H9 (cell line): ENCODE results near the gene AFAP1. TPM values are rescaled to one million over a fixed set of nuclear protein-coding genes. Genes with fewer than 3 reads are reported as not detected.
A peak's percentile ranks its signal among the peaks of the same experiment; 100 is the strongest.

ENCODE experiments used
- DNase-seq: peaks from one replicate; pipeline ENCODE4 v3.0.0-alpha.2; 2017
- H2AFZ ChIP-seq: one replicate; pipeline ENCODE4 v1.6.1; 2013; ENCODE audit warnings: mild to moderate bottlenecking, low read length, control low read depth, moderate library complexity
- H2AK5ac ChIP-seq: 2 replicates; pipeline ENCODE4 v1.6.1; 2013; ENCODE audit warnings: low read length, control low read depth, mixed read lengths; ENCODE audit not compliant: insufficient read length
- H2BK120ac ChIP-seq: one replicate; pipeline ENCODE4 v1.6.1; 2013; ENCODE audit warnings: low read depth, mild to moderate bottlenecking, low read length, control low read depth, inconsistent platforms; ENCODE audit not compliant: poor library complexity, severe bottlenecking
- H2BK12ac ChIP-seq: 2 replicates; pipeline ENCODE4 v1.6.1; 2013; ENCODE audit warnings: low read length, control low read depth, mixed read lengths, low read depth; ENCODE audit not compliant: insufficient read length
- H2BK15ac ChIP-seq: 2 replicates; pipeline ENCODE4 v1.6.1; 2013; ENCODE audit warnings: low read depth, low read length, control low read depth
- H2BK20ac ChIP-seq: one replicate; pipeline ENCODE4 v1.6.1; 2013; ENCODE audit warnings: low read depth, mild to moderate bottlenecking, low read length, control low read depth, inconsistent platforms; ENCODE audit not compliant: poor library complexity, severe bottlenecking
- H2BK5ac ChIP-seq: 2 replicates; pipeline ENCODE4 v1.6.1; 2013; ENCODE audit warnings: low read length, control low read depth, mixed read lengths; ENCODE audit not compliant: insufficient read length
- H3K14ac ChIP-seq: 2 replicates; pipeline ENCODE4 v1.6.1; 2013; ENCODE audit warnings: low read length, control low read depth; ENCODE audit not compliant: insufficient read depth
- H3K18ac ChIP-seq: 2 replicates; pipeline ENCODE4 v1.6.1; 2013; ENCODE audit warnings: low read depth, mild to moderate bottlenecking, mixed read lengths, low read length, control low read depth; ENCODE audit not compliant: insufficient read length
- H3K23ac ChIP-seq: 2 replicates; pipeline ENCODE4 v1.6.1; 2013; ENCODE audit warnings: low read length, control low read depth, mixed read lengths, low read depth; ENCODE audit not compliant: insufficient read length
- H3K23me2 ChIP-seq: 2 replicates; pipeline ENCODE4 v1.6.1; 2013; ENCODE audit warnings: low read depth, mild to moderate bottlenecking, mixed read lengths, low read length, control low read depth; ENCODE audit not compliant: insufficient read length, poor library complexity, severe bottlenecking
- H3K27ac ChIP-seq: 2 replicates; pipeline ENCODE4 v1.5.1; 2013; ENCODE audit warnings: low read length, control low read depth, mixed read lengths, low read depth; ENCODE audit not compliant: insufficient read length
- H3K27me3 ChIP-seq: 2 replicates; pipeline ENCODE4 v1.6.1; 2013; ENCODE audit warnings: low read length, control low read depth, inconsistent platforms; ENCODE audit not compliant: insufficient read depth
- H3K4ac ChIP-seq: 2 replicates; pipeline ENCODE4 v1.6.1; 2013; ENCODE audit warnings: low read depth, mild to moderate bottlenecking, control low read depth, inconsistent platforms, low read length, moderate library complexity
- H3K4me1 ChIP-seq: 2 replicates; pipeline ENCODE4 v1.6.1; 2013; ENCODE audit warnings: low read length, control low read depth, inconsistent platforms; ENCODE audit not compliant: insufficient read depth
- H3K4me2 ChIP-seq: 2 replicates; pipeline ENCODE4 v1.6.1; 2013; ENCODE audit warnings: low read length, control low read depth, mixed read lengths; ENCODE audit not compliant: insufficient read length, insufficient read depth
- H3K56ac ChIP-seq: 2 replicates; pipeline ENCODE4 v1.6.1; 2013; ENCODE audit warnings: low read depth, mild to moderate bottlenecking, mixed read lengths, low read length, control low read depth; ENCODE audit not compliant: insufficient read length
- H3K79me1 ChIP-seq: 2 replicates; pipeline ENCODE4 v1.6.1; 2013; ENCODE audit warnings: low read depth, mild to moderate bottlenecking, moderate library complexity, low read length, control low read depth, inconsistent platforms; ENCODE audit not compliant: insufficient read depth, poor library complexity, severe bottlenecking
- H3K79me2 ChIP-seq: 2 replicates; pipeline ENCODE4 v1.6.1; 2013; ENCODE audit warnings: low read length, control low read depth, inconsistent platforms; ENCODE audit not compliant: insufficient read depth
- H3K9ac ChIP-seq: 2 replicates; pipeline ENCODE4 v1.6.1; 2013; ENCODE audit warnings: low read length, control low read depth, mixed read lengths; ENCODE audit not compliant: insufficient read length; ENCODE audit errors: extremely low read depth
- H3K9me3 ChIP-seq: one replicate; pipeline ENCODE4 v1.6.1; 2013; ENCODE audit warnings: low read depth, low read length, inconsistent platforms; ENCODE audit not compliant: control insufficient read depth
- H3T11ph ChIP-seq: one replicate; pipeline ENCODE4 v1.6.1; 2013; ENCODE audit warnings: mild to moderate bottlenecking, low read length, control low read depth, inconsistent platforms
- H4K20me1 ChIP-seq: one replicate; pipeline ENCODE4 v1.6.1; 2013; ENCODE audit not compliant: control insufficient read depth, insufficient read length, insufficient read depth
- H4K5ac ChIP-seq: 2 replicates; pipeline ENCODE4 v1.6.1; 2013; ENCODE audit warnings: low read depth, mild to moderate bottlenecking, mixed read lengths, low read length, control low read depth; ENCODE audit not compliant: insufficient read length
- H4K8ac ChIP-seq: replicated peaks from 2 replicates; pipeline ENCODE4 v1.6.1; 2013; ENCODE audit warnings: low read length, control low read depth, mixed read lengths, low read depth; ENCODE audit not compliant: insufficient read length
- H4K91ac ChIP-seq: 2 replicates; pipeline ENCODE4 v1.6.1; 2013; ENCODE audit warnings: low read depth, mild to moderate bottlenecking, moderate library complexity, mixed read lengths, low read length, control low read depth; ENCODE audit not compliant: insufficient read length
- H3K27ac Mint-ChIP-seq, 3 experiments: 2 replicates in 2 of 3; 3 replicates in 1 of 3; pipeline ENCODE4 v1.8.0; 2020 to 2021; ENCODE audit warnings: mixed read lengths in 3 of 3, mild to moderate bottlenecking in 1 of 3, moderate library complexity in 1 of 3
- H3K27me3 Mint-ChIP-seq: 2 replicates; pipeline ENCODE4 v1.8.0; 2021; ENCODE audit warnings: low read depth, mild to moderate bottlenecking, moderate library complexity, mixed read lengths
- H3K36me3 Mint-ChIP-seq, 3 experiments: 2 replicates in 2 of 3; 3 replicates in 1 of 3; pipeline ENCODE4 v1.8.0; 2020 to 2021; ENCODE audit warnings: low read depth in 3 of 3, mixed read lengths in 3 of 3; ENCODE audit not compliant: insufficient read depth in 1 of 3
- H3K4me1 Mint-ChIP-seq, 2 experiments: 2 replicates each; pipeline ENCODE4 v1.8.0; 2020; ENCODE audit warnings: mixed read lengths in 2 of 2
- H3K4me3 Mint-ChIP-seq, 2 experiments: 2 replicates in 1 of 2; 3 replicates in 1 of 2; pipeline ENCODE4 v1.8.0; 2020 to 2021; ENCODE audit warnings: mild to moderate bottlenecking in 2 of 2, mixed read lengths in 2 of 2, moderate library complexity in 1 of 2
- H3K9me3 Mint-ChIP-seq, 2 experiments: 2 replicates in 1 of 2; 3 replicates in 1 of 2; pipeline ENCODE4 v1.8.0; 2020; ENCODE audit warnings: mild to moderate bottlenecking in 2 of 2, mixed read lengths in 2 of 2, moderate library complexity in 1 of 2
- whole genome bisulfite sequencing: extraction: QIAGEN DNeasy Blood & Tissue Kit; methylation state at CpG from one replicate; pipeline ENCODE4 v1.1.7; 2013; ENCODE audit warnings: missing lambda C conversion rate, low lambda C conversion rate, mixed read lengths; ENCODE audit not compliant: insufficient read length; ENCODE audit errors: extremely low coverage; 5-methylcytosine and 5-hydroxymethylcytosine counted together
- total RNA-seq: library from RNA; stranded (reverse); gene quantifications from 2 replicates; pipeline ENCODE4 v1.2.1, GENCODE V29; 2021
- TF ChIP-seq, protein P1 (sequence below): fragments of 200-600 bp; sonication (generic); conservative IDR thresholded peaks from 3 replicates; pipeline ENCODE4 v1.8.0; 2021; ENCODE audit warnings: antibody characterized with exemption, mild to moderate bottlenecking

AFAP1 gene
- total RNA-seq, 1 experiment from 2014 or later: 6.5 TPM

- H3K4ac ChIP-seq: no peak overlapping the region
- no peaks in the 10 kb centered on the region for H3K79me1 ChIP-seq
- no peak overlapping the region for H2BK120ac ChIP-seq
- TF ChIP-seq, protein P1, sequence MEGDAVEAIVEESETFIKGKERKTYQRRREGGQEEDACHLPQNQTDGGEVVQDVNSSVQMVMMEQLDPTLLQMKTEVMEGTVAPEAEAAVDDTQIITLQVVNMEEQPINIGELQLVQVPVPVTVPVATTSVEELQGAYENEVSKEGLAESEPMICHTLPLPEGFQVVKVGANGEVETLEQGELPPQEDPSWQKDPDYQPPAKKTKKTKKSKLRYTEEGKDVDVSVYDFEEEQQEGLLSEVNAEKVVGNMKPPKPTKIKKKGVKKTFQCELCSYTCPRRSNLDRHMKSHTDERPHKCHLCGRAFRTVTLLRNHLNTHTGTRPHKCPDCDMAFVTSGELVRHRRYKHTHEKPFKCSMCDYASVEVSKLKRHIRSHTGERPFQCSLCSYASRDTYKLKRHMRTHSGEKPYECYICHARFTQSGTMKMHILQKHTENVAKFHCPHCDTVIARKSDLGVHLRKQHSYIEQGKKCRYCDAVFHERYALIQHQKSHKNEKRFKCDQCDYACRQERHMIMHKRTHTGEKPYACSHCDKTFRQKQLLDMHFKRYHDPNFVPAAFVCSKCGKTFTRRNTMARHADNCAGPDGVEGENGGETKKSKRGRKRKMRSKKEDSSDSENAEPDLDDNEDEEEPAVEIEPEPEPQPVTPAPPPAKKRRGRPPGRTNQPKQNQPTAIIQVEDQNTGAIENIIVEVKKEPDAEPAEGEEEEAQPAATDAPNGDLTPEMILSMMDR: no peak
- no peaks in the 10 kb centered on the region for H3K27me3 ChIP-seq
- no peaks in the 10 kb centered on the region for H3K4me1 ChIP-seq
- no CpG with 5 or more reads among the region's 12 CpGs for WGBS
- H3K79me2 ChIP-seq: no peaks in the 10 kb centered on the region
- H2BK15ac ChIP-seq: no peak overlapping the region
- no peak overlapping the region for H3K27ac ChIP-seq
- no peaks in the 10 kb centered on the region for H3K9me3 Mint-ChIP-seq
- H3K18ac ChIP-seq: no peak overlapping the region
- no peak overlapping the region for H4K8ac ChIP-seq
- no peaks in the 10 kb centered on the region for H4K20me1 ChIP-seq
- no peak overlapping the region for H3T11ph ChIP-seq
- H3K4me3 Mint-ChIP-seq: no peak overlapping the region
- H3K23me2 ChIP-seq: no peaks in the 10 kb centered on the region
- H3K23ac ChIP-seq: no peak overlapping the region
- H2BK20ac ChIP-seq: no peak overlapping the region
- no peak overlapping the region for H2BK12ac ChIP-seq
- no peak overlapping the region for H2AFZ ChIP-seq
- no peak overlapping the region for H3K14ac ChIP-seq
- DNase-seq: no peak
- peaks cover 0 to 4% (median 4%) of the 10 kb centered on the region in 3 experiments; a peak in 2 of 7 replicates for H3K36me3 Mint-ChIP-seq
- no peak overlapping the region for H3K56ac ChIP-seq
- no peak overlapping the region for H2AK5ac ChIP-seq
- no peaks in the 10 kb centered on the region for H3K27me3 Mint-ChIP-seq
- no peaks in the 10 kb centered on the region for H3K9me3 ChIP-seq
- peak overlapping the region in 2 of 3 experiments; percentile 27 to 81; a peak in 2 of 7 replicates for H3K27ac Mint-ChIP-seq
- no peak overlapping the region for H3K4me2 ChIP-seq
- no peak overlapping the region for H3K9ac ChIP-seq
- H4K5ac ChIP-seq: no peak overlapping the region
- peaks cover 21 to 27% of the 10 kb centered on the region in 2 experiments for H3K4me1 Mint-ChIP-seq
- H4K91ac ChIP-seq: no peak overlapping the region
- no peak overlapping the region for H2BK5ac ChIP-seq
Measured at GRCh38 chr4:7765666-7766065, 174.0 kb downstream of the AFAP1 start.
